SK-MEL-5 (cell line): ENCODE data around the gene ETS1. TPM values are rescaled to one million over a fixed set of nuclear protein-coding genes. Genes with fewer than 3 reads are reported as not detected.

Experiments used
- DNase-seq: peaks from one replicate; pipeline ENCODE4 v3.0.0-alpha.2; 2016; ENCODE audit warnings: low read depth, low spot score
- in situ Hi-C: cut with HindIII; loops from 2 replicates; pipeline ENCODE4 v1.10.0; 2016; ENCODE audit warnings: low sequenced_read_pairs, high pct_unique_total_duplicates, low pct_unique_long_range_greater_than_20kb
- polyA plus RNA-seq, 2 experiments: library from polyadenylated mRNA; depleted of rRNA; stranded (reverse); fragments of >200 nt; gene quantifications; 2 replicates each; pipeline ENCODE4 v1.2.3, GENCODE V29; 2015
- total RNA-seq: library from RNA; depleted of rRNA; stranded (reverse); fragments of >200 nt; shearing (Covaris generic); gene quantifications from 2 replicates; pipeline ENCODE4 v1.2.3, GENCODE V29; 2014; rRNA removed

Gene ETS1
- total RNA-seq: 66.6 and 66.7 TPM in 2 replicates
- polyA plus RNA-seq (2015; cell fraction: cytosol; rRNA removed): 76.0 and 81.3 TPM in 2 replicates
- 31.0 and 38.5 TPM in 2 replicates for polyA plus RNA-seq (2015; cell fraction: nucleus; rRNA removed)

- in situ Hi-C loops: no loop called here
These were observed at the start of gene ETS1 for GRCh38 chr11:128587415-128587814. ETS1 (minus strand) TSS chr11:128587558; CDS start chr11:128573130, 14,428 bp downstream.

GRCh38 chr11:128634395-128634794 lies 47.0 kb upstream of the ETS1 start:
- in situ Hi-C loops: loop anchor here (25.0 kb wide), 1 partner anchor 347 kb away; no protein-coding TSS in a partner anchor
- DNase-seq: no peak

More at GRCh38 chr11:128587415-128587814, at the start of gene ETS1:
- peak; percentile 26 for DNase-seq

GRCh38 chr11:128633384-128633965 lies 46.1 kb upstream of the ETS1 start:
- in situ Hi-C loops: loop anchor here (25.0 kb wide), 1 partner anchor 346 kb away; no protein-coding TSS in a partner anchor
- DNase-seq: no peak

GRCh38 chr11:128632141-128632791 lies 44.9 kb upstream of the ETS1 start:
- in situ Hi-C loops: loop anchor here (25.0 kb wide), 1 partner anchor 345 kb away; no protein-coding TSS in a partner anchor
- peak; percentile 67 for DNase-seq

- DNase-seq: peak; percentile 82
- in situ Hi-C loops: loop anchor here (25.0 kb wide), 1 partner anchor 343 kb away; no protein-coding TSS in a partner anchor
These were observed 43.2 kb upstream of the ETS1 start for GRCh38 chr11:128630367-128631230.

GRCh38 chr11:128629516-128630106 lies 42.3 kb upstream of the ETS1 start:
- in situ Hi-C loops: loop anchor here (25.0 kb wide), 1 partner anchor 342 kb away; no protein-coding TSS in a partner anchor
- no peak for DNase-seq

GRCh38 chr11:128628686-128629085 lies 41.3 kb upstream of the ETS1 start:
- in situ Hi-C loops: loop anchor here (25.0 kb wide), 1 partner anchor 341 kb away; no protein-coding TSS in a partner anchor
- DNase-seq: no peak

GRCh38 chr11:128628325-128628673 lies 40.9 kb upstream of the ETS1 start:
- in situ Hi-C loops: loop anchor here (25.0 kb wide), 1 partner anchor 341 kb away; no protein-coding TSS in a partner anchor

GRCh38 chr11:128627666-128628324 lies 40.4 kb upstream of the ETS1 start:
- in situ Hi-C loops: loop anchor here (25.0 kb wide), 1 partner anchor 340 kb away; no protein-coding TSS in a partner anchor

More at GRCh38 chr11:128628325-128628673, 40.9 kb upstream of the ETS1 start:
- DNase-seq: no peak

GRCh38 chr11:128626913-128627665 lies 39.7 kb upstream of the ETS1 start:
- in situ Hi-C loops: loop anchor here (25.0 kb wide), 1 partner anchor 340 kb away; no protein-coding TSS in a partner anchor
- no peak for DNase-seq

More at GRCh38 chr11:128627666-128628324, 40.4 kb upstream of the ETS1 start:
- DNase-seq: no peak

GRCh38 chr11:128625746-128626145 lies 38.4 kb upstream of the ETS1 start:
- in situ Hi-C loops: loop anchor here (25.0 kb wide), 1 partner anchor 338 kb away; no protein-coding TSS in a partner anchor
- no peak for DNase-seq

GRCh38 chr11:128625326-128625725 lies 38.0 kb upstream of the ETS1 start:
- no peak for DNase-seq
- in situ Hi-C loops: loop anchor here (25.0 kb wide), 1 partner anchor 338 kb away; no protein-coding TSS in a partner anchor

GRCh38 chr11:128624269-128625175 lies 37.2 kb upstream of the ETS1 start:
- no peak for DNase-seq
- in situ Hi-C loops: loop anchor here (25.0 kb wide), 1 partner anchor 337 kb away; no protein-coding TSS in a partner anchor

- no peak for DNase-seq
- in situ Hi-C loops: no loop called here
These were observed 35.7 kb upstream of the ETS1 start for GRCh38 chr11:128623091-128623490.
